Measurements from ENCODE around the gene BAZ1A.

Gene BAZ1A

DNA sequence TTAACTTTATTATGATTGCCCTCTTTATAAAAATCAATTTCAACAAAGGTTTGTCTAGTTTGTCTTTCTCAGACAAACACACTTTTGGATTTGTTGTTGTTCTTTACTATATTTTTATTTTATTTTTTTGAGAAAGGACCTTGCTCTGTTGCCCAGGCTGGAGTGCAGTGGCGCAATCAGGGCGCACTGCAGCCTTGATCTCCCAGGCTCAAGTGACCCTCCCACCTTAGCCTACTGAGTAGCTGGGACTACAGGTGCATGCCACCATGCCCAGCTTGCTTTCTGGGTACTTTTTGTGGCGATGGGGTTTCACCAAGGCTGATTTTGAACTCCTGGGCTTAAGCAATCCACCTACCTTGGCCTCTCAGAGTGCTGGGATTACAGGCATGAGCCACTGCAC is 96.4 kb downstream of the BAZ1A start:
- TF ChIP-seq TAF1 (IDR thresholded peaks at IDR 0.05; ENCODE audit: borderline replicate concordance, insufficient read depth, low read length) (no peak), POLR2AphosphoS5 (IDR thresholded peaks at IDR 0.05; ENCODE audit: low read depth, low read length) (no peak), FOXP2 (optimal IDR thresholded peaks at IDR 0.05; ENCODE audit: borderline replicate concordance, extremely low read depth, extremely low read length, insufficient read depth) (no peak), SIN3A (IDR thresholded peaks at IDR 0.05; ENCODE audit: borderline replicate concordance, insufficient read depth, low read length) (no peak)
- TF ChIP-seq, protein P1, sequence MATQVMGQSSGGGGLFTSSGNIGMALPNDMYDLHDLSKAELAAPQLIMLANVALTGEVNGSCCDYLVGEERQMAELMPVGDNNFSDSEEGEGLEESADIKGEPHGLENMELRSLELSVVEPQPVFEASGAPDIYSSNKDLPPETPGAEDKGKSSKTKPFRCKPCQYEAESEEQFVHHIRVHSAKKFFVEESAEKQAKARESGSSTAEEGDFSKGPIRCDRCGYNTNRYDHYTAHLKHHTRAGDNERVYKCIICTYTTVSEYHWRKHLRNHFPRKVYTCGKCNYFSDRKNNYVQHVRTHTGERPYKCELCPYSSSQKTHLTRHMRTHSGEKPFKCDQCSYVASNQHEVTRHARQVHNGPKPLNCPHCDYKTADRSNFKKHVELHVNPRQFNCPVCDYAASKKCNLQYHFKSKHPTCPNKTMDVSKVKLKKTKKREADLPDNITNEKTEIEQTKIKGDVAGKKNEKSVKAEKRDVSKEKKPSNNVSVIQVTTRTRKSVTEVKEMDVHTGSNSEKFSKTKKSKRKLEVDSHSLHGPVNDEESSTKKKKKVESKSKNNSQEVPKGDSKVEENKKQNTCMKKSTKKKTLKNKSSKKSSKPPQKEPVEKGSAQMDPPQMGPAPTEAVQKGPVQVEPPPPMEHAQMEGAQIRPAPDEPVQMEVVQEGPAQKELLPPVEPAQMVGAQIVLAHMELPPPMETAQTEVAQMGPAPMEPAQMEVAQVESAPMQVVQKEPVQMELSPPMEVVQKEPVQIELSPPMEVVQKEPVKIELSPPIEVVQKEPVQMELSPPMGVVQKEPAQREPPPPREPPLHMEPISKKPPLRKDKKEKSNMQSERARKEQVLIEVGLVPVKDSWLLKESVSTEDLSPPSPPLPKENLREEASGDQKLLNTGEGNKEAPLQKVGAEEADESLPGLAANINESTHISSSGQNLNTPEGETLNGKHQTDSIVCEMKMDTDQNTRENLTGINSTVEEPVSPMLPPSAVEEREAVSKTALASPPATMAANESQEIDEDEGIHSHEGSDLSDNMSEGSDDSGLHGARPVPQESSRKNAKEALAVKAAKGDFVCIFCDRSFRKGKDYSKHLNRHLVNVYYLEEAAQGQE (IDR thresholded peaks at IDR 0.05; ENCODE audit: insufficient read depth in 1 of 2, low read depth in 2 of 2, low read length in 2 of 2), result no peak

DNA sequence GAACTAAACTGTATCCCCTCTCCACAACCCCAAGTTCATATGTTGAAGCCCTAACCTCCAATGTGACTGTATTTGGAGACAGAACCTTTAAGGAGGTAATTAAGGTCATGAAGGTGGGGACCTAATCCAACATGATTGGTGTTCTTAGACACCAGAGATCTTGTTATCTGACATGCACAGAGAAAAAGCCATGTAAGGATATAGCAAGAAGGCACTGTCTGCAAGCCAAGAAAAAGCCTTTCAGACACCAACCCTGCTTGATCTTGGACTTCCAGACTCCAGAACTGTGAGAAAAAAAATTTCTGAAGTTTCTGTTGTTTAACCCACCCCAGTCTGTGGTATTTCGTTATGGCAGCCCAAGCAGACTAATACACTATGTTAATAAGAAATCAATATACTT is 98.5 kb downstream of the BAZ1A start:
- TF ChIP-seq, protein P1 (IDR thresholded peaks at IDR 0.05; ENCODE audit: insufficient read depth in 1 of 2, low read depth in 2 of 2, low read length in 2 of 2), result no peak
- no peak for TF ChIP-seq SIN3A (IDR thresholded peaks at IDR 0.05; ENCODE audit: borderline replicate concordance, insufficient read depth, low read length)
- no peak for TF ChIP-seq POLR2AphosphoS5 (IDR thresholded peaks at IDR 0.05; ENCODE audit: low read depth, low read length)
- no peak for TF ChIP-seq TAF1 (IDR thresholded peaks at IDR 0.05; ENCODE audit: borderline replicate concordance, insufficient read depth, low read length)
- TF ChIP-seq FOXP2 (optimal IDR thresholded peaks at IDR 0.05; ENCODE audit: borderline replicate concordance, extremely low read depth, extremely low read length, insufficient read depth), result no peak

DNA sequence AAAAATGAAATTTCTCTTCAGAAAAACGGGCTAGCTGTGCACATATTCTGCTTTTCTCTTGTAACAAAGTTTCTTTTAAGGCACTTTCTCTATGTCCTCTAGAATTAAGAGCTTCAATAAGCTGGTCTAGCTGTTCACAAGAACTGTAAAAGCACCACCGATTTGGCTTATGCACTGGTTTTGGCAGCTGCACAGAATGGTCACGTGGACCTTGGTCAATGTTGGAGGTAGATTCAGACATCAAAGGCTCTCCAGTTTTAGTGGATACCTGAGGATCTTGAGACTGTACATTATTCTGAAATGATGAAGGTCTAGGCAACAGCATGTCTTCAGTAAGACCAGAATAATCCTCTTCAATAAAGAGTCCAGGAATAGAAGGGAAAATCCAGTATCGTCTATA is 99.2 kb downstream of the BAZ1A start:
- TF ChIP-seq, protein P1 (IDR thresholded peaks at IDR 0.05; ENCODE audit: insufficient read depth in 1 of 2, low read depth in 2 of 2, low read length in 2 of 2), result no peak
- TF ChIP-seq POLR2AphosphoS5 (IDR thresholded peaks at IDR 0.05; ENCODE audit: low read depth, low read length) (no peak), TAF1 (IDR thresholded peaks at IDR 0.05; ENCODE audit: borderline replicate concordance, insufficient read depth, low read length) (no peak), FOXP2 (optimal IDR thresholded peaks at IDR 0.05; ENCODE audit: borderline replicate concordance, extremely low read depth, extremely low read length, insufficient read depth) (no peak), SIN3A (IDR thresholded peaks at IDR 0.05; ENCODE audit: borderline replicate concordance, insufficient read depth, low read length) (no peak)

DNA sequence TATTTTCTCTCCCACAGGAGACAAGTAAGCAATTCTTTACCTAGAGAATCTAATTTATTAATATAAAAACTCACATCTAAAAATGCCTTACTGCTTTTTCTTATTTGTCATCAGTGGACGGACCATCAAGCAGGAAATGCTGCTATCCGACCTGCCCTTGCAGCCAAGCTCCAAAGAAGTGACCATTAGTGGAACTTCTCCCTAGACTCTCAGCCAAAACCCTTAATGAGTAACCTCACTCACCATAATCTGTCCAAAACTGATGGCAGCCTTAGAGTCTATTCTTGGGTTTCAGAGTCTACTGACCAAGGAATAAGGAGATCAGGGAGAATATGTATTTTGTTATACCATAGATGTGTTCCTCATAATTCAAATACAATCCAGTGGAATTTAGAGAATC is 99.8 kb downstream of the BAZ1A start:
- TF ChIP-seq SIN3A (IDR thresholded peaks at IDR 0.05; ENCODE audit: borderline replicate concordance, insufficient read depth, low read length) (no peak), TAF1 (IDR thresholded peaks at IDR 0.05; ENCODE audit: borderline replicate concordance, insufficient read depth, low read length) (no peak), FOXP2 (optimal IDR thresholded peaks at IDR 0.05; ENCODE audit: borderline replicate concordance, extremely low read depth, extremely low read length, insufficient read depth) (no peak), POLR2AphosphoS5 (IDR thresholded peaks at IDR 0.05; ENCODE audit: low read depth, low read length) (no peak)
- TF ChIP-seq, protein P1 (IDR thresholded peaks at IDR 0.05; ENCODE audit: insufficient read depth in 1 of 2, low read depth in 2 of 2, low read length in 2 of 2), result no peak

DNA sequence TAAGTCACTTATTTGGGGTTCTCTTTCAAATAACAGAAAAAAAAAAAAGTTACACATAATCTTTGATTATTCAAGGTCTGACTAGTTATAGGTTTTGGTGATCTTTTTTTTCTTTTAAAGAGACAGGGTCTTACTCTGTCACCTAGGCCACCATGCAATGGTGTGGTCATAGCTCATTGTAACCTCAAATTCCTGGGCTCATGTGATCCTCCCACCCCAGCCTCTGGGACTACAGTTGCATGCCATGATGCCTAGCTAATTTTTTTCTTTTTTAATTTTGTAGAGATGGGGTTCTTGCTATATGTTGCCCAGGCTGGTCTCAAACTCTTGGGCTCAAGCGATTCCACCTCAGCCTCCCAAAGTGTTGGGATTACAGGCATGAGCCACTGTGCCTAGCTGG is 104.3 kb downstream of the BAZ1A start:
- no peak for TF ChIP-seq TAF1 (IDR thresholded peaks at IDR 0.05; ENCODE audit: borderline replicate concordance, insufficient read depth, low read length)
- TF ChIP-seq POLR2AphosphoS5 (IDR thresholded peaks at IDR 0.05; ENCODE audit: low read depth, low read length), result no peak
- TF ChIP-seq, protein P1 (IDR thresholded peaks at IDR 0.05; ENCODE audit: insufficient read depth in 1 of 2, low read depth in 2 of 2, low read length in 2 of 2), result no peak
- TF ChIP-seq SIN3A (IDR thresholded peaks at IDR 0.05; ENCODE audit: borderline replicate concordance, insufficient read depth, low read length), result no peak
